ENCODE results near the gene NEXN. TPM values are rescaled to one million over a fixed set of nuclear protein-coding genes. Genes with fewer than 3 reads are reported as not detected.

NEXN gene
- total and polyA plus RNA-seq, 2 of the 13 experiments (the other 11 are each of a cell fraction or from before 2014, with no cell fraction given), result 0.07 to 0.97 TPM

DNA sequence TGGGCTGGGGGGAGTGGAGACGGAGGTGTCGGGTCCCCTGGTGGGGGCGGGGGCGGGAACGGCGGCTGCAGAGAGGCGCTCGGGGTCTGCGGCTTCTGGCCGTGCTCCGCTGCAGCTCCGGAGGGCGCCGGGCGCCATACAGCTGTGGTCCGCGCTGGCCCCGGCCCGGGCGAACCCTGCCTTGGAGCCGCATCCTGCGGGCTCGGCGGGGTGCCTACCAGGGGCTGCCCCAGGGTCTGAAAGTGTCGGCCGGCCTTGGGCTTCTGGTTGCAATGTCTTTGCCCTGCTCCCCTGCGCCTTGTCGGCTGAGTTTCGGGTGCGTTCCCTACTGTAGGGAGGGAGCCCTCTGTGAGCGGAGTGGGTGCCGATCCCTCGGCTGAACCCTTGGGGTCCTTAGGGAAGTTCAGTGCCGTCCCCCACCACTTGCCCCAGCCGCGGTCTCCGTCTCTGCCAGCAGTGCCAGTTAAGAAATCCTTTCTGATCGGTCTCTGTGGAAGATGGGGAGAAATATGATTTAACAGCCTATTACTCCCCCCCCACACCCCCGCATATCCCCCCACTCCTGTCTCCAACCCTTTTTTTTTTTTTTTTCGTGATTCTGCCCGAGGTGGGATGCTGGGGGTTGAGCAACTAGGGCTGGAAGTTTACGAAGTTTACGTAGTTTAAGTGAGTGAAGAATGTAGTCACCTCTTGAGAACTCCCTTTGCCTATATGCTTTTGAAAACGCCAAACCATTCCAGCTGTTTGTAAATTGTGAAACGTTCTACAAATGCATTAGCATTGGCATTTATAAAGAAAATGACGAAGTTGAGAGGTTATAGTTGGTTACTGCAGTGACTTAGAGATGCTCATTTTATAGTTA lies 588 bp downstream of the NEXN start (continued):
- peak; percentile 47; the same call in 1 of the 2 replicates for TF ChIP-seq KDM2A (CRISPR knock-in tag; IDR thresholded peaks at IDR 0.05; ENCODE audit: borderline replicate concordance, low read depth)
- TF ChIP-seq, protein P1, sequence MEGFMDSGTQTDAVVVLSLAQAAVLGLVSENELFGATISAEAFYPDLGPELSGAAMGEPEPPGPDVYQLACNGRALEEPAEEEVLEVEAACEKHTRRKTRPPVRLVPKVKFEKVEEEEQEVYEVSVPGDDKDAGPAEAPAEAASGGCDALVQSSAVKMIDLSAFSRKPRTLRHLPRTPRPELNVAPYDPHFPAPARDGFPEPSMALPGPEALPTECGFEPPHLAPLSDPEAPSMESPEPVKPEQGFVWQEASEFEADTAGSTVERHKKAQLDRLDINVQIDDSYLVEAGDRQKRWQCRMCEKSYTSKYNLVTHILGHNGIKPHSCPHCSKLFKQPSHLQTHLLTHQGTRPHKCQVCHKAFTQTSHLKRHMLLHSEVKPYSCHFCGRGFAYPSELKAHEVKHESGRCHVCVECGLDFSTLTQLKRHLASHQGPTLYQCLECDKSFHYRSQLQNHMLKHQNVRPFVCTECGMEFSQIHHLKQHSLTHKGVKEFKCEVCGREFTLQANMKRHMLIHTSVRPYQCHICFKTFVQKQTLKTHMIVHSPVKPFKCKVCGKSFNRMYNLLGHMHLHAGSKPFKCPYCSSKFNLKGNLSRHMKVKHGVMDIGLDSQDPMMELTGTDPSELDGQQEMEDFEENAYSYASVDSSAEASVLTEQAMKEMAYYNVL (CRISPR knock-in tag; IDR thresholded peaks at IDR 0.05; ENCODE audit: borderline replicate concordance), result no peak
- TF ChIP-seq ZNF660 (CRISPR knock-in tag; IDR thresholded peaks at IDR 0.05; ENCODE audit: borderline replicate concordance, low read depth), result no peak
- TF ChIP-seq, protein P2, sequence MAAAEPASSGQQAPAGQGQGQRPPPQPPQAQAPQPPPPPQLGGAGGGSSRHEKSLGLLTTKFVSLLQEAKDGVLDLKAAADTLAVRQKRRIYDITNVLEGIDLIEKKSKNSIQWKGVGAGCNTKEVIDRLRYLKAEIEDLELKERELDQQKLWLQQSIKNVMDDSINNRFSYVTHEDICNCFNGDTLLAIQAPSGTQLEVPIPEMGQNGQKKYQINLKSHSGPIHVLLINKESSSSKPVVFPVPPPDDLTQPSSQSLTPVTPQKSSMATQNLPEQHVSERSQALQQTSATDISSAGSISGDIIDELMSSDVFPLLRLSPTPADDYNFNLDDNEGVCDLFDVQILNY (CRISPR knock-in tag; conservative IDR thresholded peaks at IDR 0.05), result no peak
- 0 out of 2 replicates have a peak, but pooled peaks have one; percentile 11 for TF ChIP-seq ZNF44 (CRISPR knock-in tag; IDR thresholded peaks at IDR 0.05)
- TF ChIP-seq SATB2 (CRISPR knock-in tag; IDR thresholded peaks at IDR 0.05), result no peak
- no peak for TF ChIP-seq BCL6 (CRISPR knock-in tag; IDR thresholded peaks at IDR 0.05)
- no peak for TF ChIP-seq MATR3 (CRISPR knock-in tag; IDR thresholded peaks at IDR 0.05)
- TF ChIP-seq ZNF30 (CRISPR knock-in tag; IDR thresholded peaks at IDR 0.05), result no peak
- TF ChIP-seq YY1 (IDR thresholded peaks at IDR 0.05; ENCODE audit: insufficient read depth, insufficient replicate concordance, low read depth, low read length), result no peak
- no peak for TF ChIP-seq EP300 (IDR thresholded peaks at IDR 0.05; ENCODE audit: low read depth in 2 of 2, low read length in 2 of 2)
- TF ChIP-seq EP300 (CRISPR knock-in tag; IDR thresholded peaks at IDR 0.05; ENCODE audit: borderline replicate concordance), result no peak
- TF ChIP-seq SP2 (CRISPR knock-in tag; IDR thresholded peaks at IDR 0.05), result no peak
- TF ChIP-seq, protein P3, sequence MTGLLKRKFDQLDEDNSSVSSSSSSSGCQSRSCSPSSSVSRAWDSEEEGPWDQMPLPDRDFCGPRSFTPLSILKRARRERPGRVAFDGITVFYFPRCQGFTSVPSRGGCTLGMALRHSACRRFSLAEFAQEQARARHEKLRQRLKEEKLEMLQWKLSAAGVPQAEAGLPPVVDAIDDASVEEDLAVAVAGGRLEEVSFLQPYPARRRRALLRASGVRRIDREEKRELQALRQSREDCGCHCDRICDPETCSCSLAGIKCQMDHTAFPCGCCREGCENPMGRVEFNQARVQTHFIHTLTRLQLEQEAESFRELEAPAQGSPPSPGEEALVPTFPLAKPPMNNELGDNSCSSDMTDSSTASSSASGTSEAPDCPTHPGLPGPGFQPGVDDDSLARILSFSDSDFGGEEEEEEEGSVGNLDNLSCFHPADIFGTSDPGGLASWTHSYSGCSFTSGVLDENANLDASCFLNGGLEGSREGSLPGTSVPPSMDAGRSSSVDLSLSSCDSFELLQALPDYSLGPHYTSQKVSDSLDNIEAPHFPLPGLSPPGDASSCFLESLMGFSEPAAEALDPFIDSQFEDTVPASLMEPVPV (CRISPR knock-in tag; IDR thresholded peaks at IDR 0.05), result peak; percentile 24; the same call in 1 of the 2 replicates
- TF ChIP-seq, protein P4, sequence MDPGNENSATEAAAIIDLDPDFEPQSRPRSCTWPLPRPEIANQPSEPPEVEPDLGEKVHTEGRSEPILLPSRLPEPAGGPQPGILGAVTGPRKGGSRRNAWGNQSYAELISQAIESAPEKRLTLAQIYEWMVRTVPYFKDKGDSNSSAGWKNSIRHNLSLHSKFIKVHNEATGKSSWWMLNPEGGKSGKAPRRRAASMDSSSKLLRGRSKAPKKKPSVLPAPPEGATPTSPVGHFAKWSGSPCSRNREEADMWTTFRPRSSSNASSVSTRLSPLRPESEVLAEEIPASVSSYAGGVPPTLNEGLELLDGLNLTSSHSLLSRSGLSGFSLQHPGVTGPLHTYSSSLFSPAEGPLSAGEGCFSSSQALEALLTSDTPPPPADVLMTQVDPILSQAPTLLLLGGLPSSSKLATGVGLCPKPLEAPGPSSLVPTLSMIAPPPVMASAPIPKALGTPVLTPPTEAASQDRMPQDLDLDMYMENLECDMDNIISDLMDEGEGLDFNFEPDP (CRISPR knock-in tag; conservative IDR thresholded peaks at IDR 0.05), result no peak
- peak; percentile 20; the same call in 1 of the 2 replicates for TF ChIP-seq IRF9 (CRISPR knock-in tag; IDR thresholded peaks at IDR 0.05; ENCODE audit: borderline replicate concordance)
- no peak for TF ChIP-seq ZNF564 (CRISPR knock-in tag; IDR thresholded peaks at IDR 0.05)
- TF ChIP-seq, protein P5, sequence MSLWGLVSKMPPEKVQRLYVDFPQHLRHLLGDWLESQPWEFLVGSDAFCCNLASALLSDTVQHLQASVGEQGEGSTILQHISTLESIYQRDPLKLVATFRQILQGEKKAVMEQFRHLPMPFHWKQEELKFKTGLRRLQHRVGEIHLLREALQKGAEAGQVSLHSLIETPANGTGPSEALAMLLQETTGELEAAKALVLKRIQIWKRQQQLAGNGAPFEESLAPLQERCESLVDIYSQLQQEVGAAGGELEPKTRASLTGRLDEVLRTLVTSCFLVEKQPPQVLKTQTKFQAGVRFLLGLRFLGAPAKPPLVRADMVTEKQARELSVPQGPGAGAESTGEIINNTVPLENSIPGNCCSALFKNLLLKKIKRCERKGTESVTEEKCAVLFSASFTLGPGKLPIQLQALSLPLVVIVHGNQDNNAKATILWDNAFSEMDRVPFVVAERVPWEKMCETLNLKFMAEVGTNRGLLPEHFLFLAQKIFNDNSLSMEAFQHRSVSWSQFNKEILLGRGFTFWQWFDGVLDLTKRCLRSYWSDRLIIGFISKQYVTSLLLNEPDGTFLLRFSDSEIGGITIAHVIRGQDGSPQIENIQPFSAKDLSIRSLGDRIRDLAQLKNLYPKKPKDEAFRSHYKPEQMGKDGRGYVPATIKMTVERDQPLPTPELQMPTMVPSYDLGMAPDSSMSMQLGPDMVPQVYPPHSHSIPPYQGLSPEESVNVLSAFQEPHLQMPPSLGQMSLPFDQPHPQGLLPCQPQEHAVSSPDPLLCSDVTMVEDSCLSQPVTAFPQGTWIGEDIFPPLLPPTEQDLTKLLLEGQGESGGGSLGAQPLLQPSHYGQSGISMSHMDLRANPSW (CRISPR knock-in tag; IDR thresholded peaks at IDR 0.05; ENCODE audit: borderline replicate concordance), result no peak

All from HepG2 (cell line).